Urothelium cell line (cell line): ENCODE results near the gene MUC2.

Experiments
- DNase-seq: peaks from one replicate; pipeline ENCODE4 v3.0.0; 2011; ENCODE audit warnings: low spot score, mixed read lengths
- FAIRE-seq: peaks from 2 replicates; lab custom pipeline; 2011; peaks lifted over from hg19 to GRCh38; lab: Jason Lieb, UNC

Gene MUC2

DNA sequence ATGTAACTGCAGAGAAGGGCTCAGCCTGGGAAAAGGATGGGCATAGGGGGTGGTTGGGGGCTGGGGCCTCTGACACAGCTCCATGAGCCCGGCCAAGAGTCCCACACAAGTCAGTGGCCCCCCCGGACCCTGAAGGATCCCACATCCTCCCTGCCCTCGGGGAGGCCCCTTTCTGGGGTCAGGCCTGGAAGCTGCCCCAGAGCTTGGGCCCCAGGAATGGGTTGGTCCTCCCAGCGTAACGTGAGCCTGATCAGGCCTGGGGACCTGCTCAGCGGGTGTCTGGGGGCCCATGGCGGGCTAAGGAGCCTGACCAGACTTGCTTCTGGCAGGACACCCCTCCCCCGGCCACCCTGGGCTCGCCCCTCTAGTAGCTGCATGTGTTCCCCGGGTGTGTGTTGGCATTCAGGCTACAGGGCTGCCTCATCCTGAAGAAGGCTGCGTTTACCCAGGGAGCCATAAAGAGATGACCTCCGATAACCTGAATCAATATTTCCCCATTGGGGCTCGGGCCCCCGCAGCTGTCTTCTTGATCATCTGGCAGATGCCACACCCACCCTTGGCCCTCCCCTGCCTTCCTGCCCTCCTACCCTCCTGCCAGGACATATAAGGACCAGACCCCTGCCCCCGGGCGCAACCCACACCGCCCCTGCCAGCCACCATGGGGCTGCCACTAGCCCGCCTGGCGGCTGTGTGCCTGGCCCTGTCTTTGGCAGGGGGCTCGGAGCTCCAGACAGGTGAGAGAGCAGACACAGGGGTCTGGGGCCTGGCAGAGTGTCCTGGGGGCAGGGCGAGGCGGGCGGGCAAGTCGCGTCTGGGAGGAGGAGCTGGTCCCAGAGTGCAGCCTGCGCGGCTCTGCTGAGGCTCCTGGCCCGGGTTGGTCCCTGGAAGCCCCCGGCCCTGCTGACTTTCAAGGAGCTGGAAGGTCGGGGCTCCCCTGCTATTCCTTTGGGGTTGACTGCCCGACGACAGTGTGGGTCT, at the start of gene MUC2:
MUC2 (plus strand) TSS at position 631 of the 978 bp plus-strand sequence.
- FAIRE-seq, result no peak
- DNase-seq, result no peak

DNA sequence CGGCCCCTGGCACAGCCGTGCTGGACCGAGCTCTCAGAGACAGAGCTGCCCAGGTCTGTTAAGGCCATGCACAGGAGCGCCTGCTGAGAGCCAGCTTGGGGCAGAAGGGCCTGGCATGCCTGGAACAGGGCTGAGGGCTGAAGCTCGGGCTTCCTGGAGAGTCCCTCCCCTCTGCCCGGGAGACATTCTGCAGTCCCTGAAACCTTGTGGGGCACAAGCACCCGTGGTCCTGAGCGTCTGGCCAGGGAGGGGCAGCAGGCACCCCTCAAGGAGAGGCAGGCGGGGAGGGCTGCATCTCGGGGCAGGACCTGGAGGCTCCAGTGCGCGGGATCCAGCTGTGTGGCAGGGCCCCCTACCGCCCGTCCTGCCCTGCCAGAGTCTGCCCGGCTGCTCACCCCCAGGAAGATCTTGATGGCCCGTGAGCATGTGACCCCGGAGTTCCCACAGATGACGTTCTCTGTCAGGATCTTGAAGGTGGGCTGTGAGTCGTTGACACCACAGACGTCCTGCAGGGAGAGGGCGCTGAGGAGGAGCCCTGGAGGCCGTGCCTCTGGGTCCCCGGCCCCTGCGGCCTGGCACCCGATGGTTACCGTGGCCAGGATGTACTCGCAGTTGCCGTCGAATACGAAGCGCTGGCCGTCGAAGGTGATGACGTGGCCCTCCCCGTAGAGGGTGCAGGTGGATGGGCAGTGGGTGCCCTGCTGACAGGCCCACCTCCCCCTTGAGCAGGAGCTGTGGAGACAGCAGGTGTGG, 49.1 kb upstream of the MUC2 start:
- FAIRE-seq (no peak), DNase-seq (no peak)

GRCh38 chr11:1026163-1026450, 48.6 kb upstream of the MUC2 start:
- FAIRE-seq, result no peak
- no peak for DNase-seq

DNA sequence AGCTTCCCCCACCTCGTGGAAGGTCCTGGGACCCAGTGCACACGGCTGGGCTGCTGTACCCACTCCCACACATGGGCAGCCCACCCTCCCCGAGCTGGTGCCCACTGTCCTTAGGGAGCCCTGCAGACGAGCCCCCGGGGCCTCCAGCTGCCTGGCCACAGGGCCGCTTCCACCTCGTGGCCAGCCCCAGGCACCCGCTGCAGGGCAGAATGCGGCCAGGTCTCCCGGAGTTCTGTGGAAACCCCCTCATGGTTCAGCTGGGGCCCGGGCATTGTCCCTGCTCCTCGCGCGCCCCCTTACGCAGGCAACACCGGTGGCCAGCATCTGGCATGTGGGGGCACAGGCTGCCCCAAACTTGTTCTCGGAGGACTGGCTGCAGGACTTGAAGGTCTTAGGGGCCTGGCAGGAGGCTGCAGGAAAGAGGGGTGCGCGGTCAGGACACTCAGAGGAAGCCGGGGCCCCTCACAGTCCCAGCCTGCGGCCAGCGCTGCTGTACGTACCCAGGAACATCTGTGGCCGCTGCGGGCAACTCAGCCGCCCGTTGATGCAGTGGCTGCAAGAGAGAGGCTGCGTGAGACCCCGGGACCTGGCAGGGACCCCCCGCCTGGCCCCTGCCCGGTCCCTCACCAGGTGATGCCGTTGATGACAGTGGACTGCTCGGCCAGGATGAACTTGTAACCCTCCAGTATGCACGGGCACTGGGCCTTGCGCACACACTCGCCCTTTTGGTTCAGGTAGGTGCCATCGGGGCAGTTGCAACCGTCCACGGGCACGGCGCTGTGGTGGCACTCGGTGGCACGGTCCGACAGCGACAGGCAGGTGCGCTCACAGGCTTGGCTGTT, 47.8 kb upstream of the MUC2 start:
- DNase-seq (no peak), FAIRE-seq (no peak)

GRCh38 chr11:1027483-1028290, 47.0 kb upstream of the MUC2 start:
- DNase-seq (no peak), FAIRE-seq (no peak)

DNA sequence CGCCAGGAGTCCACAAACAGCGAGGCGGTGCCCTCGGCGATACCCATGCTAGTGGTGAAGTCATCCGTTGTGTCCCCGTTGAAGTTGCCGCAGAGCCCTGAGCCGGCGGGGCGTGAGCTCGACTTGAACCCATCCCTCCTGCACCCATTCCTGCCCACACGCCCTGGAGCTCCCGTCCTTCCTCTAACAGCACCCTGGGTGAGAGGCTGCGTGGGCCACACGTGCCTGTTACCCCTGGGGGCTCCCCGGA, 46.5 kb upstream of the MUC2 start:
- DNase-seq (no peak), FAIRE-seq (no peak)

GRCh38 chr11:1028616-1029015, 46.1 kb upstream of the MUC2 start:
- no peak for FAIRE-seq
- DNase-seq, result no peak

GRCh38 chr11:1029051-1029450, 45.6 kb upstream of the MUC2 start:
- DNase-seq, result no peak

DNA sequence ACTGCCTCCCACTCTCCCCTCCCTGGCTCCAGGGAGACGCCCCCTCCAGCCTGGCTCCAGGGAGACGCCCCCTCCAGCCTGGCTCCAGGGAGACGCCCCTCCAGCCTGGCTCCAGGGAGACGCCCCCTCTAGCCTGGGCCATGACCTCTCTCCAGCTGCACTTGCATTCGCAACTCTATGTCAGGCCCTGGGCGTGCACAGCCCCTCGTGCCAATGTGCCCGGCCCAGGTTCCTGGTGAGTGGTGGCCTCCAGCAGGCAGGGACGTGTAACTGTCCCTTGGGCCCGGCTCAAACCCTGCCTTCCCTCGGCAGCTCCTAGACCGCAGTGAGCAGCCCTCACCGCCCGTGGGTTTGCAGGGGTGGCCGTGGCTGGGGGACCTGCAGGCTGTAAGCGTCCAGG, 45.0 kb upstream of the MUC2 start:
- FAIRE-seq (no peak), DNase-seq (no peak)

More at GRCh38 chr11:1029051-1029450, 45.6 kb upstream of the MUC2 start:
- no peak for FAIRE-seq

GRCh38 chr11:1030086-1030485, 44.6 kb upstream of the MUC2 start:
- no peak for FAIRE-seq

DNA sequence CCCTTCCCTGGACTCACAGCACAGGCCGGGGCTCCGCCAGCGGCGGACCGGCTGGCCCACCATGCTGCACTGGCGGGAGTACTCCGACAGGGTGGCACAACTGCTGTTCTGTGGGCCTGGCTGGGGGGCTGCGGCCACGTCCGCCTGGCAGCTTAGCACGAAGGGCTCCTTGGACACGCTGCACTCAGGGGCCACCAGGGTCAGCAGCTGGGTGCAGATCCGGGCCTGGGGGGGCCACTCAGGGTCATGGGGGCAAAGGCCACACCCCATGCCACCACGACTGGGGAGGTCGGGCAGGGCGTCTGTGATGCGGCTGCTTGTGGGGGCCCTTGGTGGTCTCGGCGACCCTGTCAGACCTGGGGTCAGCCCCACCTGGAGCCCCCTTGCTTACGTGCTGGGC, 44.1 kb upstream of the MUC2 start:
- no peak for FAIRE-seq
- DNase-seq, result no peak

More at GRCh38 chr11:1030086-1030485, 44.6 kb upstream of the MUC2 start:
- DNase-seq, result no peak

- FAIRE-seq (no peak), DNase-seq (no peak)
Observed at GRCh38 chr11:1031121-1031899, 43.4 kb upstream of the MUC2 start.

DNA sequence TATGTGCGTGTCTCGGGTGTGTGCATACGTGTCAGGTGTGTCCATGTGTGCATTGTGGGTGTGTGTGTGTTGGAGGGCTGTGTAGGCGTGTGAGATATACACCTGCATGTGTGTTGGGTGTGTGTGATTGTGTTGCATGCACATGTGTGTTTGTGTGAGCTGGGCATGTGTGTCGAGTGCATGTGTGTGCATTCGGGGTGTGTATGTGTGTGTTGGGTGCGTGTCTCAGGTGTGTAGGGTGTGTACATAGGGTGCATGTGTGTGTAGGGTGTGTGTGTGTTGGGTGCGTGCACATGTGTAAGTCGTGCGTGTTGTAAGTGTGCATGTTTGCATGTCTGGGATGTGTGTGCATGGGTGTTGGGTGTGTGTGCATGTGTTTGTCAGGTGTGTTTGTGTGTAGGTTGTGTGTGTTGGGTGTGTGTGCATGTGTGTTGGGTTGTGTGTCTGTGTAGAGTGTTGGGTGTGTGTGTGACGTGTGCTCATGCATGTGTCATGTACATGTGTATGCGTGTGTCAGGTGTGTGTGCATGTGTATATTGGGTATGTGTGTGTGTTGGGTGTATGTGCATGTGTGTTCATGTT, 42.3 kb upstream of the MUC2 start:
- no peak for DNase-seq
- peak; percentile 92 for FAIRE-seq

GRCh38 chr11:1033016-1033798, 41.5 kb upstream of the MUC2 start:
- no peak for FAIRE-seq
- DNase-seq, result no peak

DNA sequence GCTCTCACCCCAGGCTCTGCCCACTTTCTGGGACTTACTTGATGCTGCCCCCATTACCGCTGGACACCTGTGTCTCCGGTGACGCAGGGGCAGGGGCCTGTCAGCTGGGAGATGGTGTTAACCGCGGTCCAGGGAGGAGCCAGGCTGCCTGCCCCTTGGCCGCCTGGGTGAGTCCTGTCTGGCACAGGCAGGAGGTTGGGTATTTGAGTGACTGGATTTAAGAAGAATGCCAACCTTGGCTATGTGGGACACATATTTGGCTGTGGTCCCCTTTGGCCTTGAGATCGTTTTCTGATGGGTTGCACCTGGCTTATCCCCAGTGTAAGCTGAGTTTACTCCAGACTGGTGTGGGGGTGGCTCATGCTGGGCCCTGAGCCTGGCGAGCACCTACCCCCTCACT, 40.7 kb upstream of the MUC2 start:
- DNase-seq, result no peak
- FAIRE-seq, result no peak

- FAIRE-seq, result no peak
- no peak for DNase-seq
Observed at GRCh38 chr11:1034456-1035295, 40.0 kb upstream of the MUC2 start.

DNA sequence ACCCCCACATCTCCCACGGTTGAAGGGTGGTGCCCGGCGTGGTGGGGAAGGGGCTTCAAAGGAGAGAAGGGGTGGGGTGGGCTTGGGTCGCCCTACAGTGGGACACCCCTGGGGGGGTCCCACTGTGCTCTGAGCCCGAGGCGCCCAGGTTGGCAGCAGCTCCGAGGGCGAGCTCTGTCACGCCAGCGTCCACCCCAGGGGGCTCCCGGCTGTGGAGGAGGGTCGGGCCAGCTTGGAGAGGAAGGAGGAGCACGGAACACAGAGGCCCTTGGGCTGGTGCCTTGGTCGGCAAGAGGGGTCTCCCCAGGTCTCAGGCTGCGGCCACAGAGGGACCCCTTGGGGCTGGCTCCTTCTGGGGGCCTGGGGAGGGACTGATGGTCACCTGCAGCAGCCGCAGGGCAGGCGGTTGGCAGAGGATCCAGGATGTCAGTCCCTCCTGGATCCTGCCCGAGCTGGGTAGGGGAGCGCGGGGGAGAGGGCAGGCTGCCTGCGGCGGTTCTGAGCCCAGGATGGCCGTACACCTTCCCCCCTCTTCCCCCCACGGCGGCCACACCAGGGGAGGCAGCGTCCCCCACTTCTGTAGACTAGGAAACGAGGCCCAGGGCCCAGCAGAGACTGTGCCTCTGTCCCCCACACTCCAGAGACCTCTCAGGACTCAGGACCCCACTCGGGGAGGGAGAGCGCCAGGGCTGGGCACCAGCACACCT, 38.9 kb upstream of the MUC2 start:
- FAIRE-seq (no peak), DNase-seq (no peak)
